LNCAP (cell line): ENCODE data around the gene C2CD4A.

Experiments
- TF ChIP-seq, protein P1 (sequence below): fragments of 450-650 bp; IDR thresholded peaks from 2 replicates; pipeline ENCODE4 v1.5.1; 2017; ENCODE audit warnings: mild to moderate bottlenecking

C2CD4A gene

DNA sequence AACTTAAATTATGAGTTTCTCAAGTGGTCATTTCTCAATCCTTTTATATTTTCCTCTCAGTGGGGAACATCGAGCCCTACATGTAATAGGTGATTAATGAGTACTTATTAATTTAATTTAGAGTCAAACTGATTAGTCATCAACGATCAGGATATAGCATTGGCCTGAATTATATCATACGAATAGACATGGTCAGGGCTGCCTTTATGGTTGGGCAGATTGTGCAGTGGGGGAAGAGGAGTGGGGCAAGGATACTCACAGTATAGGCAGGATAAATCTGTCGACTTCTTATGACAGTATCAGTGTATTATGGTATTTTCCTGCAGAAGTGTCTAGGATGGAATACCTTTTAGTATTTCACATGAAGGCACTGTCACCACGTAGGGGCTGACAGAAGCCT is 27.0 kb downstream of the C2CD4A start:
- TF ChIP-seq, protein P1, sequence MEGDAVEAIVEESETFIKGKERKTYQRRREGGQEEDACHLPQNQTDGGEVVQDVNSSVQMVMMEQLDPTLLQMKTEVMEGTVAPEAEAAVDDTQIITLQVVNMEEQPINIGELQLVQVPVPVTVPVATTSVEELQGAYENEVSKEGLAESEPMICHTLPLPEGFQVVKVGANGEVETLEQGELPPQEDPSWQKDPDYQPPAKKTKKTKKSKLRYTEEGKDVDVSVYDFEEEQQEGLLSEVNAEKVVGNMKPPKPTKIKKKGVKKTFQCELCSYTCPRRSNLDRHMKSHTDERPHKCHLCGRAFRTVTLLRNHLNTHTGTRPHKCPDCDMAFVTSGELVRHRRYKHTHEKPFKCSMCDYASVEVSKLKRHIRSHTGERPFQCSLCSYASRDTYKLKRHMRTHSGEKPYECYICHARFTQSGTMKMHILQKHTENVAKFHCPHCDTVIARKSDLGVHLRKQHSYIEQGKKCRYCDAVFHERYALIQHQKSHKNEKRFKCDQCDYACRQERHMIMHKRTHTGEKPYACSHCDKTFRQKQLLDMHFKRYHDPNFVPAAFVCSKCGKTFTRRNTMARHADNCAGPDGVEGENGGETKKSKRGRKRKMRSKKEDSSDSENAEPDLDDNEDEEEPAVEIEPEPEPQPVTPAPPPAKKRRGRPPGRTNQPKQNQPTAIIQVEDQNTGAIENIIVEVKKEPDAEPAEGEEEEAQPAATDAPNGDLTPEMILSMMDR = no peak

DNA sequence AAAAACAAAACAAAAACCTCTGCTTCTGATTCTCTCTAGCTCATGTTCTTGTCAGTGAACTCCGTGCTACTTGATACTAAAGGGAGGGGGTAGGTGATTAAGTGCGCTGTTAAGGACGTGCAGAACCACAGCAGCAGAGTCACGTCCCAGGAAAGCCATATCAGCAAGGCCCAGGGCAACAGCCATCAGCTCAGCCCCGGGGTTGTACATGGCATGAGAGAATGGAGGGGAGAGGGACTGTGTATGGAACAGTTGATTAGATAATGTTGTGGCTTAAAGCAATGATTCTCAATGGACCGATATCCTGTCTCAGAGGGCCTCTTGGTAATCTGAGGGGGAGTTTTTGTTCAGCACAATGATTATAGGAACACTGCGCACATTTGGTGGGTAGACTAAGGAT is 27.6 kb downstream of the C2CD4A start:
- TF ChIP-seq, protein P1 = no peak

DNA sequence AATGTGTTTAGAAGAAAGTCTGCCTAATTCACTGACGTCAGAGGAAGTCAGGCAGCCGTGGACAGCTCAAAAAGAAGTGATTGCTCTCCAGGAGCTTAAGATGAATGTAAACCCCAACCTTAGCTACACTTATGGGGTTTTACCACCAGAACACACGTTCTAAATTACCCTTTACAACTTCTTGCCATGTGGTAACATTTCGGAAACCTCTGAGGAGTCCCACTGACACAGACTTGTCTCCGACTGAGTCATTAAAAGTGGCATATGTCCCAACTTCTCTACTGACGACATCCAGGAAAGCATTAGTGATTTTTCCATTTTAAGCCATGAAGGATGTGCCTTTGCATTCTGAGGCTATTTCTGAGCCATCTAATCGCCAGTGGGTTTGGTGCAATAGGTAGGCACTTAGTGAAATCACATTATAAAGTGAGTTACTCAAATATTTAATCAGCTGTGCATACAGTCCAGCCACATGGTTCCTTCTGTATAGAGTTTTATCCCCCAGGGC is 32.4 kb downstream of the C2CD4A start:
- TF ChIP-seq, protein P1 = no peak

DNA sequence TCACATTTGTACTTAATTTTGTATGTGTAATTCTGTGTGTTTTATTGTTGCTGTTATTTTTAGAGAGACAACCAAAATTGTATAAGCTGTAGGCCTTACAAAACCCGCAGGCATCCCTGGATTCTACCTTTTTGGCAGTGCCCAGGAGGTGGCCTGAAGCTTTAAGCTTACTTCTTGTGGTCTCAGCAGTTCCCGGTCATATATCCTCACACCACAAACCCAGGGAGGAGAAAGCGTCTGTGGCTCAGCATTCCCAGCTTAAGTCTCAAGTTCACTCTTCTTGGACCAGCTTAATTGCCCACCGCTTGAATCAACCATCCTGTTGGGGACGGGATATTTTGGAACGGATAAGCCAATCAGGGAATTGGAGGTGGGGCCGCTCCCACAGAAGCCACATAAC is 36.7 kb downstream of the C2CD4A start:
- TF ChIP-seq, protein P1 = no peak

DNA sequence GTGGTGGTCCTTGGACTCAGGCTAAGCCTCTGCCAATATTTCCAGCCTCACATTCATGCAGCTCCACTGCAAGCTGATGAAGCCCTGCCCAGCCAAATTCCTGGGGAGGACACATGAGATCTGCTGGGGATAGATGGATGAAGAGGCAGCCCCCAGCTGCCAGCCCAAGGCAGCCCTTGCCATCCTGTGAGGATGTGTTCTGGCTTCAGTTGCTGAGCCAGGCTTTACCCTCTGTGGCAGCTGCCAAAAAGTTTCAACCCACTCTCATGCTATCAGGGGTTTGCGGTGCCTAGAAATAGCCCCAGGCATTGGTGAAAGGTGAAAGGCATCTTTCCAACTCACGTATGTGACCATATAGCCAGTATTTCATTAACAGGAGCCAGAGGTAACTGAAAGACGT is 37.6 kb downstream of the C2CD4A start:
- TF ChIP-seq, protein P1 = no peak

DNA sequence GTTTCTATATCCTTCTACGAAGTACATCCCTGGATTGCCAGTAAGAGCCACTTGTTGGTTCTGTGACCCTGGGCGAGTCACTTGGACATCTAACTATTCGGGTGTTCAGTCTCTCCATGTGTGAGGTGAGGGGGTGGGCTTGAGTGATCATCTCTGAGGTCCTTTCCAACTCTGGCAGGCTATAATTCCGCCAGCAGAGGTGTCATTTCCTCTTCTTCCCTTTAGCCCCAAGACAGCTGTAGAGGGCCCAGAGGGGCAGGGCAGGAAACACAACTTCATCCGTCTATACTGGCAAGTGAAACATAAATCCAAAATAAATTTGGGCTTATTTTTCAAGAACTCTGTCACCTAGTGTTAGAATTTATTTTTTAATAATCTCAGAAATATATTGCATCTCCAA is 38.1 kb downstream of the C2CD4A start:
- TF ChIP-seq, protein P1 = no peak

DNA sequence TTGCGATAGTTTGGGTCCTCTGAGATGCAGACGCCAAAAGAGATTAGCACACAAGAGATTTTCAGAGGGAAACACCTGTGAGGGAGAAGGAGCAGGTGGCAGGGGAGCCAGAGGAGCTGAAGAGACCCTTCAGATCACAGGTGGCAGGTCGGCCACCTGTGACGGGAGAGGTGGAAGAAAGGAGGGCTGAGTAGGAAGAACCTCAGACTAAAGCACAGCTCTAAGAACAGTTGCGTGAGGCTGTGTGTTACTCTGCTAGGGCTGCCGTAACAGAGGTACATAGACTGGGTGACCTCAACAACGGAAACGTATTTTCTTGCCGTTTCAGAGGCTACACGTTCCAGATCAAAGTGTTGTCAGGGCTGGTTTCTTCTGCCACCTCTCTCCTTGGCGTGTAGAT is 38.5 kb downstream of the C2CD4A start:
- TF ChIP-seq, protein P1 = no peak

DNA sequence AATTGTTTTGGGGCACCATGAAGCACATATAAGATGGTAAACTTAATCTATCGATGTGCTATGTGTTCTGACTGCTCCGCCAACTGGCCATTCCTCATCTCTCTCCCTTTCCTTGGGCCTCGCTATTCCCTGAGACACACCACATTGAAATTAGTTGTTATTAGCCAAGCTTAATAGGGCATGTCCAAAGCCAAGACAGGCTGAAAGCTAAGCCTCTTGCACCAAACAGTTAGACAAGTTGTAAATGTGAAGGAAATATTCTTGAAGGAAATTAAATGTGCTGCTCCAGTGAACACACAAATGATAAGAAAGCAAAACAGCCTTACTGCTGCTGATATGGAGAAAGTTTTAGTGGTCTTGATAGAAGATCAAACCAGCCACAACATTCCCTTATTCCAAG is 39.3 kb downstream of the C2CD4A start:
- TF ChIP-seq, protein P1 = no peak
